ENCODE data around the gene HPCA. TPM values are rescaled to one million over a fixed set of nuclear protein-coding genes. Genes with fewer than 3 reads are reported as not detected.

The HPCA gene
- total RNA-seq, 1 donor = not detected

DNA sequence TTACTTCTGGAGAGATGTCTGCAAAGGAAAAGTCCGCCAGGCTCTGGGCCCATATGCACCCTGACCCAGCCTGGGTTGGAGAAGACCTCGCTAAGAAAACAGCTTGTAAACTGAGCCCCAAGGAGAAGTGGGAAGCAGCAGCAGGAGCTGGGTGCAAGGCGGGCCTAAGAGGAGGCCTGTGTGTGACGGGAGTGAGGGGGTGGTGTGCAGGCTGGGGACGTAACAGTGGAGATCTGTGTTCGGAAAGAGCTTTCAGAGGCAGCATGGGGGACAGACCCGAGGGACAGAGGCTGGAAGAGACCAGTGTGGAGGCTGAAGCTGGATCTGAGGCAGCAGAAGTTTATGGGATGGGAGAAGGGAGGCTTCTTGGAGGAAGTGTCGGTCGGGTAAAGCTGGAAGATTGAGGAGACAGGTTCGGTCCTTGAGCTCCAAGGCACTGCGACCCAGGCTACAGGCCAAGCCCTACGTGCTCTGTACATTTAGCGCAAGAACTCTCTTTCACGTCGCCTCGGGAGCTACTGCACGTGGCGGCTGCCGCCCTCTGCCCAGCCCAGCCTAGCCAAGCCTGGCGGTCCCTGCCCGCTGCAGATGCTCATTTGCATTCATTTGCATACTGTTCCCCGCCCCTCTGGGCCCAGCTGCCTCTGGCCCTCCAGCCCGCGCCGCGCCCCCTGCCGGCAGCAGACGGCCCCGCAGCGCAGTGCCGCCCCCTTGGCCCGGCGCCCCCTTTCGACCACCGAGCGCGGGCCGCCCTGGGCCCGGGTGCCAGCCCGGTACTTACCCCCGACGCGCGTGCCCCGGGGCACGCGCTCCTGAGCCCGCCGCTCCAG, 6.3 kb downstream of the HPCA start:
- Histone ChIP-seq H3K4me1 (ENCODE audit: insufficient read depth, low read length) (peaks cover 8% of the 10 kb centered on the region), H3K9me3 (ENCODE audit: low read depth, low read length) (no peaks in the 10 kb centered on the region), H3K4me3 (ENCODE audit: low read length) (no peak overlapping the region), H3K27me3 (ENCODE audit: insufficient read depth, low read length) (peaks cover 37% of the 10 kb centered on the region)

DNA sequence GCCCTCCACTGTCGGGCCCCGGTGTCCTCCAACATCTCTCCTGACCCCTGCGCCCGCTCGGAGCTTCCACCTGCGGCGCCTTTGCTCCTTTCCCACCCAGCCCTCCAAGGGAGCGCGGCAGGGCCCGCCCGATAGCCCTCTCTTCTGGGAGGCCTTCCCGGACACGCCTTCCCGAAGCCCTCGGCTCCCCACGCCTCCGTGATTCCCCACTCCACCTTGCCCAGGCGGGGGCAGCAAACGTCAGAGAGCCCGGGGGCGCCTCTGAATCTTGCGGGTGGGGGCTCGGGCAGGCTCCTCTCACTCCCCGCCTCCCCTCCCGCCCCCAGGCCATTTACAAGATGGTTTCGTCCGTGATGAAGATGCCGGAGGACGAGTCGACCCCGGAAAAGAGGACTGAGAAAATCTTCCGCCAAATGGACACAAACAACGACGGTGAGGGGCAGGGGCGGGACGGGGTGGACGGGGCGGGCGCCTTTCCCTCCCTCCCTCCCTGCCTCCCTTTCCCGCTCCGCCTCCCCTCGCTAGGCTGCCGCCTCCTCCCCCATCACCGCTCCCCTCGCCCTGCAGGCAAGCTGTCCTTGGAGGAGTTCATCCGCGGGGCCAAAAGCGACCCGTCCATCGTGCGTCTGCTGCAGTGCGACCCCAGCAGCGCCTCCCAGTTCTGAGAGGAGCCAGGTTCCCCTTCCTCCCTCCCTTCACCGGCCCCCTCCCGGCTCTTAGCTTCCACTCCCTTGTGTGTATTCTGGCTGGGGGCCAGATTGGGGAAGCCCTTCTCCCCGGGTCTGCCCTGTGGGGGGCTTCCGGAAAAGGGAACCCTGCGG, 7.1 kb downstream of the HPCA start:
- peaks cover 8% of the 10 kb centered on the region for H3K4me1 ChIP-seq (ENCODE audit: insufficient read depth, low read length)
- H3K27me3 ChIP-seq (ENCODE audit: insufficient read depth, low read length) = peaks cover 32% of the 10 kb centered on the region
- no peaks in the 10 kb centered on the region for H3K9me3 ChIP-seq (ENCODE audit: low read depth, low read length)
- H3K4me3 ChIP-seq (ENCODE audit: low read length) = no peak overlapping the region

DNA sequence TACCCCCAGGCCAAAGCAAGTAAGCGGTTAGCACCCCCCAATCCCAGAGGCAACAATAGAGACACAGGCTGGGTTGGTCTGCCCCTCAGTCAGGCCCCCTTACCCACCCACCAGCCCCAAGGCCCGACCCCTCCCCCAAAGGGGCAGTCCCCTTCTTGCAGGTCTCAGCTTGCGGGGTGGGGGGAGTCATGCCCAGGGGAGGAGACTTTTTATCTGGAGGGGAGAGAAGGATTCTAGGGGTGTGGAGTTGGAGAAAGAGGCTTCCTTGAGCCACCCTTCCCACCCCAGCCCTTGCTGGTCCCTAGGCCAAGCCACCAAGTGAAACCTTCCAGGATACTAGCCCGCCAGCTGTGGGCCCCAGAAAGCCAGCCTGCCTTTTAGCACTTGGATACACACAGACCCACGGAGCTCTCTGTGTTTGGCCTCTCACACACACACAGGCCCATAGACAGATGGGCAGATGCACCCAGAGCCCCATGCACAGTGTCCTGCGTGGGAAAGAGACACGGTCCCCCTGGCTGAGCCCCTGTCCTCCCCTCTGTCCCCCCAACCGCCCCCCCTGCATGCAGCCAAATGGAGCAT, 7.8 kb downstream of the HPCA start:
- H3K4me3 ChIP-seq (ENCODE audit: low read length) = no peak overlapping the region
- H3K27me3 ChIP-seq (ENCODE audit: insufficient read depth, low read length) = peaks cover 32% of the 10 kb centered on the region
- peaks cover 8% of the 10 kb centered on the region for H3K4me1 ChIP-seq (ENCODE audit: insufficient read depth, low read length)
- H3K9me3 ChIP-seq (ENCODE audit: low read depth, low read length) = no peaks in the 10 kb centered on the region

DNA sequence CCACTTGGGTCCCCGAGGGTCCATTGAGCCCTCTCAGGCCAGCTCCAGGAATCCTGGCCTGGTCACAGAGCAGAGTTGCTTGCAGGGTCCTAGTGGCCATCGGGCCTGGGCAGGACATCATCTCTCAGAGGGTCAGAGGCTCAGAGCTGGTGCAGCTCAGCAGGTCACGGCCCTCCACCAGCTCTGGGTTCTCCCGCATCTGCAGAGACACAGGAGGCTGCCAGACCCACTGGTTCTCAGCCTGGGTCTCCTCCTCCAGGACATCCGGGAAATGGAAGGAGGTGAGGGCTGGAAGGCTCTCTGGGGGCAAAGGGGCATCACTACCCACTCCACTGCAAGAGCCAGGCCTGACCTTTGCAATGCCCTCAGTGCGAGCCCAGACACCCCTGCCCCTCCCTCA, 8.4 kb downstream of the HPCA start:
- Histone ChIP-seq H3K27me3 (ENCODE audit: insufficient read depth, low read length) (peaks cover 35% of the 10 kb centered on the region), H3K4me1 (ENCODE audit: insufficient read depth, low read length) (peaks cover 8% of the 10 kb centered on the region)

DNA sequence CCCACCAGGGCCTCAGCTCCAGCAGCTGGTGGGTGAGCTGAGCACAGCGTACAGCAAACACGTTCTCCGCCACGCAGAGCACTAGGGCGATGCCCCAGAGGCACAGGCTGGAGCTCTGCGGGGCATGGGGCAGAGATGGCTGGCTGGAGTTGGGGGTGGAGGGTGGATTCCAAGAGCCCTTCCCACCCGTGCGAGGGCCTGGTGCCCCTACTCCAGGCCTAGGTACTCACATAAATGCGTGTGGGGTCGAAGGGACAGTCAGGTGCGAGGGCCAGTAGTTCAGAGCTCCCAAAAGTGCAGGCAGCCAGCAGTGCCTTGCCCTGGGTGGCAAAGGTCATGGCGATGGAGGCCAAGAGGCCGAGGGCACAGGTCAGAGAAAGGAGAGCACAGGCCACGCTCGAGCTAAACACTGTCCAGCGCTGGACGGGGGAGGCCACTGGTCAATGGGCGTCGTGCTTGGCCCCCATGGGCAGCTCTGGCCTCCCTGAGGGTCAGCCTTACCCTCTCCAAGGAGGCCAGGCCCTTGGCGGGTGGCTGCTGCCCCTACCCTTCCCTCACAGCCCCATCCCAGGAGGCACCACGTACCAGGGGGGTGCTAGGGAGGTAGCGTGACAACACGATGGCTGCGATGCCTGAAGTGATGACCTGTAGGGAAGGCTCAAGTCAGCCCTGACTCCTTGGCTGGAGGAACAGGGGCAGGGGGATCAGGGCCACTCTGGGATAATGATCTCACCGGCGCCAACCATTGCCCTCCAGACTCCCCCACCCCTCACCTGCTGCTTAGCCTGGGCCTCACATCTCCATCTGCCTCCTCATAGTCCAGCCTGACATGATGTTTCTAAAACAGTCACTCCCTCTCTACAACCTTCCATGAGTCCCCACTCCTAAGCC, 9.3 kb downstream of the HPCA start:
- Histone ChIP-seq H3K4me3 (ENCODE audit: low read length) (no peak overlapping the region), H3K4me1 (ENCODE audit: insufficient read depth, low read length) (peaks cover 9% of the 10 kb centered on the region), H3K9me3 (ENCODE audit: low read depth, low read length) (no peaks in the 10 kb centered on the region), H3K27me3 (ENCODE audit: insufficient read depth, low read length) (peaks cover 40% of the 10 kb centered on the region)

More for the DNA sequence above, 8.4 kb downstream of the HPCA start:
- H3K4me3 ChIP-seq (ENCODE audit: low read length) = no peak overlapping the region
- no peaks in the 10 kb centered on the region for H3K9me3 ChIP-seq (ENCODE audit: low read depth, low read length)

DNA sequence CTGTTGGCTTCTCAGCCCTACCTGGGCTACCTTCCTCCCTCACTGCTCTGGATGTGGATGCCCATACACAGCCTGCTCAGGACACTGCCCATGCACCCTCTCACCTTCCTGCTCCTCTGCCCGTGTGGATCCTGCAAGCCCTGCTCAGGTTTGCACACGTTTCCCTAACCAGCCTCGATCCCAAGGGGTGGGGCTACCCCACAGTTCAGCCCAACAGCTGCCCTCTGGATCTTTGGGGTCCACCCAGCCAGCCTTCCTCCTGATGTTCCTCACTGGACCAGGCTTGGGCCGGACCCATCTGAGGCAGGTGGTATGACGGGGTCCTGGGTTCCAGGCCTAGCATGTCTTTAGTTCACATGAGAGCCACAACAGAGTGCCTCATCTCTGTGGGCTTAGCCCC, 10.2 kb downstream of the HPCA start:
- H3K4me3 ChIP-seq (ENCODE audit: low read length) = no peak overlapping the region
- peaks cover 15% of the 10 kb centered on the region for H3K4me1 ChIP-seq (ENCODE audit: insufficient read depth, low read length)
- peaks cover 36% of the 10 kb centered on the region for H3K27me3 ChIP-seq (ENCODE audit: insufficient read depth, low read length)
- H3K9me3 ChIP-seq (ENCODE audit: low read depth, low read length) = no peaks in the 10 kb centered on the region

DNA sequence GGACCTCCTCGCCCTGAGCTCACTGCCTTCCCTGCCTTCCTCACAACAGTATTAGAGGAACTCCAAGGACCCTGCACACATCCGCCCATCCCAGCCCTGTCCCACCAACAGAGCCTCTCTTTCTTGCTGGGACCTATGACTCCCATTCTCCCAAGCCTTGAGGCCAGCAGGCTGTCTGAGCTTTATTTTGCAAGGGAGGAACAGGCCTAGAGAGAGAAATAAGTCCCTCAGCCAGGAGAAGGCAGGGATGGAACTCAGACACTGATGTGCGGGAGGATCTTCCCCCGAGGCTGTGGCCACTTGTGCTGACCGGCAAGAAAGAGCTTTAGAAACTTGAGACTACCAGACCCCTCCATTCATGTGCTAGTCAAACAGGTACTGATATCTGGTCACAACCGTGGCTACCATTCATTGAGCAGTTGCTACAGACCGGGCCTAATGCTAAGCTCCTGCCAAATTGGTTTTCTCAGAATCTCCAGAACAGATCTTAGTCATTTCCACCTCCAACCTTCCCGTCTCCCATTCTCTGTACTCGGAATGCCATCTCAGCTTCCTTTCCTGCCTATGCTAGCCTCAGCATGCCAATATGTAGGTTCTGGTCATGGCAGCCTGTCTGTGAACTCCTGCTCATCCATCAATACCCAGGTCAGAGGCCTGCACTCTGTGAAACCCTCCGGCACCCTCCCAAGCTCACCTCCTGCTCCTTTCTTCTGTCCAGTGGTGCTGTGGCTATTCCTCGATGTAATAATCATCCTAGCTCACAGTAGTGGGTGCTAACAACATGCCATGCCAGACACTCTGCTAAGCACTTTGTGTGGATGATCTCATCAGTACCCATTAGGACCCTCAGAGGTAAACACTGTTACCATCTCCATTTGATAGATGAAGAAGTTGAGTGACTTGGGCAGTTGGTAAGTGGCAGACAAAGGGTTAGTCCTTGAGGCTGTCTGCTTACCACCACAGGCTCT, 11.1 kb downstream of the HPCA start:
- peaks cover 35% of the 10 kb centered on the region for H3K27me3 ChIP-seq (ENCODE audit: insufficient read depth, low read length)
- no peak overlapping the region for H3K4me3 ChIP-seq (ENCODE audit: low read length)
- peaks cover 15% of the 10 kb centered on the region for H3K4me1 ChIP-seq (ENCODE audit: insufficient read depth, low read length)
- no peaks in the 10 kb centered on the region for H3K9me3 ChIP-seq (ENCODE audit: low read depth, low read length)

DNA sequence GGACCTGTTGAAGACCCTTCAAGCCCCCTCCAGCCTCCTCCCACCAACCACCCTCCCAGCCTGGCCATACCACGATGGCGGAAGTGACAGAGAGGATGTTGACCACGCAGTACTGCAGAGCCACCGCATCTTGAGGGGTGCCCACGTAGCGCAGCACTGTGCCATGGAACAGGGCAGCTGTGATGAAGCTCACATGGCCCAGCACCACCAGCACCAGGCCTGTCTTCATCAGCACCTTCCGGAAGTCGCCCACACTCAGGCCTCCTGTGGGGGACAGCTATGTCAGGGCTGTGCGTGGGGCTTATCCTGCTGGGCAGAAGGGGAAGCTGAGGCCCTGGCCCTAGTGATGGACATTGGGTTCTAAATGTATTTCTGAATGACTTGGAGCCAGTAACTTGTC, 11.8 kb downstream of the HPCA start:
- Histone ChIP-seq H3K9me3 (ENCODE audit: low read depth, low read length) (no peaks in the 10 kb centered on the region), H3K4me3 (ENCODE audit: low read length) (no peak overlapping the region), H3K4me1 (ENCODE audit: insufficient read depth, low read length) (peaks cover 10% of the 10 kb centered on the region), H3K27me3 (ENCODE audit: insufficient read depth, low read length) (peaks cover 35% of the 10 kb centered on the region)

DNA sequence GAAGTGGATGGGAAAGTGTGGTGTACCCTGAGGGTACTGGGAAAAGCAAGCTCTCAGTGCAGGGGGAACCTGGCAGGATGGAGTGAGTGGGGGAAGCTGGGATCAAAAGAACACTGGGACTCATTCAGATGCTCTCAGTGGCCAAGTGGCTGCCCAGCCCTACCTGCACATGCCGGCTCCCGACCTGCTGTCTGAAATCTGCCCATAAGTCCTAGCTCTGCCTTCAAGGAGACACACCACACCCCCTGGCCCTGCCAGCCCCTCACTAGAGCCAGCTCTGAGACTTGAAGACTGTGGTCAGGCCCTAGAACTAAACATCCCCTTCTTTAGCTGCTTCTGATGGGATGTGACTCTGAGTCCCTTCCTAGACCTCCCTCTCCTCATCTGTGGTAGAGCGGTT, 12.7 kb downstream of the HPCA start:
- peaks cover 7% of the 10 kb centered on the region for H3K4me1 ChIP-seq (ENCODE audit: insufficient read depth, low read length)
- H3K9me3 ChIP-seq (ENCODE audit: low read depth, low read length) = no peaks in the 10 kb centered on the region
- peaks cover 35% of the 10 kb centered on the region for H3K27me3 ChIP-seq (ENCODE audit: insufficient read depth, low read length)
- H3K4me3 ChIP-seq (ENCODE audit: low read length) = no peak overlapping the region

DNA sequence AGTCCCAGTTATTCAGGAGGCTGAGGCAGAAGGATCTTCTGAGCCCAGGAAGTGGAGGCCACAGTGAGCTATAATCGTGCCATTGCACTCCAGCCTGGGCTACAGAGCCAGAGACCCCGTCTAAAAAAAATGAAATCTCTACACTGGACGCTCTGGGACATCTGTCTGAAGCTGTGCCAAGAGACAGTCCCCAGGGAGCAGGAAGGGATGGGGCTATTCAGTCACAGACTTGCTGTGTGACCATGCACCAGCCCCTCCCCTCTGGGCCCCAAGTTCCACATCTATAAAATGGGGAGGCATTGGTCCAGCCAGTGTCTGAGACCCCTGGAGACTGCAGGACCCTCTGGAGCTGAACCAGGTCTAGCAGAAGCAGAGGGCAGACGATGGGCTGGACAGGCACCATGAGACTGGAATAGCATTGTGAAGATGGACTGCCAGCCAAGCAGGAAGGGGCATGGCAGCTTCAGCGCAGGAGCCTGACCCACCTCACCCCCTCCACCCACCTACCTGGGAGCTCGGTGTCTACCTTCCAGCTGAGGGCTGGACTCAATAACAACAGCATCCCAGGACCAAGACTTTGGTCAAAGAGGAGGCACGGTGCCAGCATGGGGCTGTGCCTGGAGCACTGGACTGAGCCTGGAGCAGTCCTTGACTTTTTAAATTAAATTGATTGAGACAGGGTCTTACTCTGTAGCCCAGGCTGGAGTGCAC, 13.4 kb downstream of the HPCA start:
- H3K9me3 ChIP-seq (ENCODE audit: low read depth, low read length) = no peaks in the 10 kb centered on the region
- H3K4me1 ChIP-seq (ENCODE audit: insufficient read depth, low read length) = peaks cover 7% of the 10 kb centered on the region
- no peak overlapping the region for H3K4me3 ChIP-seq (ENCODE audit: low read length)
- H3K27me3 ChIP-seq (ENCODE audit: insufficient read depth, low read length) = peaks cover 33% of the 10 kb centered on the region

DNA sequence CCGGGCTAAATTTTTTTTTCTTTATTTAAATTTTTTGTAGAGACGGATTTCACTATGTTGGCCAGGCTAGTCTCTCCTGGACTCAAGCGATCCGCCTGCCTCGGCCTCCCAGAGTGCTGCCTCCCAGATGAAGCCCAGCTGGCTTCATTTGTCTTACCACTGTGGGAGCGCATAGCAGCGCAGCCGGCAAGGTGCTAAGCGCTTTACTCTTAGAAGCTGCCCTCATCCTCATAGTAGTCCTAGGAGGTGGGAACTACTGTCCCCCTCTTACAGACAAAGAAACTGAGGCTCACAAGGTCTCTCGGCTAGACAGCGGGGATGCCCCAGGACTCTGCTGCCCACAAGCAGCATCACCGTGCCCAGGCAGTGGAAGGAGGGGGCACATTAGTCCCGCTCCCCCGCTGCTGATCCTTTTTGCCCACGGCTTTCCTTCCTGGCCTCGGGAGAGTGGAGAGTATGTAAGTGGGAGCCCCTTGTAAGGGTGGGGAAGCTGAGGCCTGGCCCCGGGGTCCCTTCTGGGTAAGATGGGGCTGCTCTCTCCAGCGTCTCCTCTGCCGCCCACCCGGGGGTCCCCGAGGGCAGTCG, 14.2 kb downstream of the HPCA start:
- Histone ChIP-seq H3K4me1 (ENCODE audit: insufficient read depth, low read length) (peaks cover 7% of the 10 kb centered on the region), H3K4me3 (ENCODE audit: low read length) (no peak overlapping the region), H3K27me3 (ENCODE audit: insufficient read depth, low read length) (peaks cover 34% of the 10 kb centered on the region), H3K9me3 (ENCODE audit: low read depth, low read length) (no peaks in the 10 kb centered on the region)

DNA sequence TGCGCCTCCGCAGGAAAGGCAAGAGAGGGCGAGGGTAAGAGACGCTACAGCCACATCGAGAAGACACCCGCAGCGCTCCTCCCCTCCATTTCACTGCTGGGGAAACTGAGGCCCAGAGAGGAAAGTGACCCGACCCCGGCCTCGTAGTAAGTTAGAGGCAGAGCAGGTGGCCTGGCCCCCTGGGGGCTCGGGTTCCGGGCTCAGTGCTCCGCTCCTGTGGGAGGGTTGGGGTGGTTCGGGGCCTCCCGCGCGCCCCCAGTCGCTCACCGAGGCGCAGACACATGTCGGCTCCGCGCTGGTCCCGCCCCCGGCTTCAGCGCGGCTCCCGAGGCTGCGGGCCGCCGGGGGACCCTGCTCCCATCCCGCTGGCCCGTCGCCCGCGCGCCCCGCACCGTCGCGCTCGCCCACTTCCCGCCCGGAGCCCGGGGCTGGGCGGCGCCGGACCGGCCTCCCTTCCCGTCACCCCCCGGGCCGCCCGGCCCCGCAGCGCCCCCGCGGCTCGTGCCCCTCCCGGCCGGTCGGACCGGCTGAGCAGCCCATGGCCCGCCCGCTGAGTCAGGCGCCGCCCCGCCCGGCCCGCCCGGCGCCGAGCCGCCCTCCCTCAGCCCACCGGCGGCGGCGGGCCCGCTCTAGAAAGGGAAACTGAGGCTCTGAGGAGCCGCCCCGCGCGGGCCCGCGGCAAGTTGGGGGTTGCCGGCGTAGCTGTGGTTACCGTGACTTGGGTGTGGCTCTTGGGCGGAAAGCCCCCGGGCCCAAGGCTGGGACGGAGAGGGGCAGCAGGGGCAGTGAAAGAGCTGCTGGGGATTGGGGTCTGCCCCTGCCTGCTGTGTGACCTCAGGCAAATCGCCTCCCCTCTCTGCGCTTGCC, 14.9 kb downstream of the HPCA start, which contains the start of gene TMEM54:
Gene TMEM54 (minus strand): TSS at position 434 of the 867 bp plus-strand sequence. CDS start 151 bp downstream, at position 283.
- Histone ChIP-seq H3K9me3 (ENCODE audit: low read depth, low read length) (no peaks in the 10 kb centered on the region), H3K27me3 (ENCODE audit: insufficient read depth, low read length) (peaks cover 34% of the 10 kb centered on the region), H3K4me3 (ENCODE audit: low read length) (no peak within 1 kb of the TSS), H3K4me1 (ENCODE audit: insufficient read depth, low read length) (peaks cover 7% of the 10 kb centered on the region)

Measured in mononuclear cell (primary cell).